Measurements from ENCODE around the gene SCN3A. TPM values are rescaled to one million over a fixed set of nuclear protein-coding genes. Genes with fewer than 3 reads are reported as not detected.
A peak's percentile ranks its signal among the peaks of the same experiment; 100 is the strongest.

The SCN3A gene
- total and polyA plus RNA-seq, 12 donors, result 0.35 to 2.6 (median 0.82) TPM

- WGBS, 2 donors, result 78 to 82% methylated on average over 3 of the region's 3 CpGs
- Histone ChIP-seq H3K27ac (no peak overlapping the region), H3K4me3 (no peak overlapping the region), H3K4me1 (peaks cover 0 to 4% (median 0%) of the 10 kb centered on the region in 9 donors), H3K27me3 (no peaks in the 10 kb centered on the region), H3K36me3 (no peaks in the 10 kb centered on the region), H3K9me3 (no peaks in the 10 kb centered on the region)
- intact Hi-C loops (cut with DNase I), result no loop called here
- TF ChIP-seq, protein P1, sequence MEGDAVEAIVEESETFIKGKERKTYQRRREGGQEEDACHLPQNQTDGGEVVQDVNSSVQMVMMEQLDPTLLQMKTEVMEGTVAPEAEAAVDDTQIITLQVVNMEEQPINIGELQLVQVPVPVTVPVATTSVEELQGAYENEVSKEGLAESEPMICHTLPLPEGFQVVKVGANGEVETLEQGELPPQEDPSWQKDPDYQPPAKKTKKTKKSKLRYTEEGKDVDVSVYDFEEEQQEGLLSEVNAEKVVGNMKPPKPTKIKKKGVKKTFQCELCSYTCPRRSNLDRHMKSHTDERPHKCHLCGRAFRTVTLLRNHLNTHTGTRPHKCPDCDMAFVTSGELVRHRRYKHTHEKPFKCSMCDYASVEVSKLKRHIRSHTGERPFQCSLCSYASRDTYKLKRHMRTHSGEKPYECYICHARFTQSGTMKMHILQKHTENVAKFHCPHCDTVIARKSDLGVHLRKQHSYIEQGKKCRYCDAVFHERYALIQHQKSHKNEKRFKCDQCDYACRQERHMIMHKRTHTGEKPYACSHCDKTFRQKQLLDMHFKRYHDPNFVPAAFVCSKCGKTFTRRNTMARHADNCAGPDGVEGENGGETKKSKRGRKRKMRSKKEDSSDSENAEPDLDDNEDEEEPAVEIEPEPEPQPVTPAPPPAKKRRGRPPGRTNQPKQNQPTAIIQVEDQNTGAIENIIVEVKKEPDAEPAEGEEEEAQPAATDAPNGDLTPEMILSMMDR (IDR thresholded peaks at IDR 0.05), result no peak
- DNase-seq, result no peak
- ATAC-seq, result no peak
Measured at GRCh38 chr2:165126244-165126643, 77.6 kb downstream of the SCN3A start.

DNA sequence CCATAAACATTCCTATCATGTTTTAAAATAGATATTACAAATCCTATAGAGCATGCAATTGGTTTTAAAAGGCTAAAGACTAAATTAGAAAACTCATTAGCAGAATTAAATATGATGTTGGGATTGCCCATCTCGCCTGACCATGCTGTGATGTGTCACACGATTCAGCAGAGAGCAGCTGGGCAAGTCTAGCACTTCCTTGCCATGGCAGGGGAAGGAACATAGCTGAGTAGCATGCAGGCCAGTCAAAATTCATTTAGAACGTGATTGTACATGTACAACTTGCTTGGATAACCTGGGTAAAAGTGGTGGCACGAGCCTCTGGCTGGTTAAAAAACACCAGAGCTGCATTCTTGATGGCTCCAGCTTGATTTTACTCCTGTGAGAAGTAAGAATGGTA, 81.3 kb downstream of the SCN3A start:
- Histone ChIP-seq H3K4me3 (no peak overlapping the region), H3K4me1 (peaks cover 0 to 13% (median 0%) of the 10 kb centered on the region in 9 donors), H3K27ac (no peak overlapping the region), H3K36me3 (no peaks in the 10 kb centered on the region), H3K27me3 (no peaks in the 10 kb centered on the region), H3K9me3 (no peaks in the 10 kb centered on the region)
- ATAC-seq (peak in 1 of 8 donors; percentile 31), DNase-seq (no peak)
- intact Hi-C loops (cut with DNase I), result no loop called here
- TF ChIP-seq, protein P1 (IDR thresholded peaks at IDR 0.05), result no peak
- 47 to 51% methylated on average over 4 of the region's 4 CpGs for WGBS, 2 donors

DNA sequence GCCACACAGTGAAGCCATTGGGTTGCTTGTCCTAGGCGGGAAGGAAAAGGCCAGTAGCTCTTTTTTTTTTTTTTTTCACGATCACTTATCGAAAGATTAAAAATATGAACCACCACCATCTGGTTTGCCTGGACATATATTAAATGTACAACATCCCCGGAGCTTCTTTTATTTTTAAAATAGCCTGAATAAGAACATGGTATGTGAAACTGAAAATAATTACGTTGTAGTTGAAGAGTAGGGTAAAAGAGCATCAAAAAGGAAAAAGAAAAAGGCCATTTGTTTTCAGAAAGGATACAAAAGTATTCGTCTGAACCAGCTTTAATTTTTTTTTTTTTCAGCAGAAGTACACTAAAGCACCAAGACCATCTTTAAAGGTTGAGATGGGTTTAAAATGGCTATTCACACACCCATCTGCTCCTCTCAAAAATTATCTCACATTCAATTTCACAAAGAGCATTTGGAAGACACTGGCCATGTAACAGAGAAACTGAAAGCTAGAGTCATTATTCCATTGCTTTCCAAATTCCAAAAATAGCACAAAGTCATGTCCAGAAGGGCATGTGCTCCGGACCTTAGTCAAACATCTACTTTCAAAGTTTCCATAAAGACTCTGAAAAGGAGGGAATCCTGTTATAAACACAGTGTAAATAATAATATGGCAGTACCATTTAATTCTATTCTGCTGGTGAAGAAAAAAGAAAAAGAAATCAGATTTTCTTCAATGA, 82.9 kb downstream of the SCN3A start:
- H3K27ac ChIP-seq, result peak overlapping the region in 4 of 10 donors; percentile 7 to 36 (median 22)
- 68 to 75% methylated on average over 7 of the region's 7 CpGs for WGBS, 2 donors
- H3K4me1 ChIP-seq, result peaks cover 0 to 13% (median 0%) of the 10 kb centered on the region in 9 donors
- no peak overlapping the region for H3K4me3 ChIP-seq
- H3K27me3 ChIP-seq, result no peaks in the 10 kb centered on the region
- intact Hi-C loops (cut with DNase I), result no loop called here
- DNase-seq, result no peak
- ATAC-seq, result peak in 6 of 8 donors; percentile 49 to 73 (median 68)
- H3K9me3 ChIP-seq, result no peaks in the 10 kb centered on the region
- TF ChIP-seq, protein P1 (IDR thresholded peaks at IDR 0.05), result no peak
- no peaks in the 10 kb centered on the region for H3K36me3 ChIP-seq

GRCh38 chr2:165115258-165115657, 88.6 kb downstream of the SCN3A start:
- TF ChIP-seq, protein P1 (IDR thresholded peaks at IDR 0.05), result no peak
- 80 to 89% methylated on average over 6 of the region's 6 CpGs for WGBS, 2 donors

More at GRCh38 chr2:165115258-165115657, 88.6 kb downstream of the SCN3A start:
- intact Hi-C loops (cut with DNase I), result no loop called here
- Histone ChIP-seq H3K4me3 (no peak overlapping the region), H3K27me3 (no peaks in the 10 kb centered on the region), H3K4me1 (no peaks in the 10 kb centered on the region), H3K36me3 (no peaks in the 10 kb centered on the region), H3K9me3 (no peaks in the 10 kb centered on the region), H3K27ac (no peak overlapping the region)
- ATAC-seq (no peak), DNase-seq (no peak)

All from heart right ventricle (tissue), 16 donors.